Hematopoietic multipotent progenitor cell treated with erythropoietin and hydrocortisone succinate and interleukin-3 and kit ligand, for 4 days (in vitro differentiated cells): ENCODE data around the gene NHERF1.

ENCODE experiments used
- DNase-seq: peaks from one replicate; pipeline ENCODE4 v3.0.0-alpha.2; 2015

Gene NHERF1

GRCh38 chr17:74733365-74734122, 14.9 kb upstream of the NHERF1 start:
- DNase-seq: no peak

GRCh38 chr17:74734256-74734655, 14.2 kb upstream of the NHERF1 start:
- no peak for DNase-seq

GRCh38 chr17:74736513-74737298, 11.7 kb upstream of the NHERF1 start, which contains the start of gene RAB37:
Gene RAB37, plus strand, starts transcription at chr17:74737256. Its CDS starts 17 bp downstream, at chr17:74737273.
- peak; percentile 91 for DNase-seq

GRCh38 chr17:74737299-74738050, 11.0 kb upstream of the NHERF1 start:
- peak; percentile 88 for DNase-seq

- peak; percentile 98 for DNase-seq
Measured at GRCh38 chr17:74738051-74738996, 10.1 kb upstream of the NHERF1 start.

GRCh38 chr17:74739227-74739831, 9.1 kb upstream of the NHERF1 start:
- DNase-seq: peak; percentile 35

GRCh38 chr17:74740173-74740572, 8.3 kb upstream of the NHERF1 start:
- no peak for DNase-seq

GRCh38 chr17:74740641-74741387, 7.6 kb upstream of the NHERF1 start:
- no peak for DNase-seq

GRCh38 chr17:74742153-74742515, 6.3 kb upstream of the NHERF1 start:
- peak; percentile 85 for DNase-seq

GRCh38 chr17:74742978-74743545, 5.4 kb upstream of the NHERF1 start:
- DNase-seq: no peak

- DNase-seq: no peak
Measured at GRCh38 chr17:74743755-74744154, 4.7 kb upstream of the NHERF1 start.

GRCh38 chr17:74744349-74744713, 4.1 kb upstream of the NHERF1 start:
- no peak for DNase-seq

- peak; percentile 79 for DNase-seq
Measured at GRCh38 chr17:74744714-74745547, 3.5 kb upstream of the NHERF1 start.

GRCh38 chr17:74745548-74746177, 2.8 kb upstream of the NHERF1 start:
- no peak for DNase-seq

GRCh38 chr17:74746376-74746775, 2.1 kb upstream of the NHERF1 start:
- no peak for DNase-seq

- DNase-seq: peak; percentile 86
Measured at GRCh38 chr17:74746922-74747321, 1.5 kb upstream of the NHERF1 start.

- DNase-seq: no peak
Measured at GRCh38 chr17:74748279-74748528, 224 bp upstream of the NHERF1 start.

- no peak for DNase-seq
Measured at GRCh38 chr17:74749279-74750038, 1.0 kb downstream of the NHERF1 start.

GRCh38 chr17:74750039-74750326, 1.6 kb downstream of the NHERF1 start:
- no peak for DNase-seq
